CD14-positive monocyte (primary cell): ENCODE data around the gene MYL3. TPM values are rescaled to one million over a fixed set of nuclear protein-coding genes. Genes with fewer than 3 reads are reported as not detected.

Experiments used
- DNase-seq, 3 donors: peaks; one replicate each; pipeline ENCODE4 v3.0.0-alpha.2; 2011 to 2022
- H2AFZ ChIP-seq: 2 replicates; pipeline ENCODE4 v1.6.0; 2012; ENCODE audit warnings: mild to moderate bottlenecking, low read depth, low read length, inconsistent platforms; ENCODE audit not compliant: insufficient read depth, poor library complexity, severe bottlenecking
- H3K27ac ChIP-seq, 2 donors: 1 replicate in 1 of 2; 2 replicates in 1 of 2; pipeline ENCODE4 v1.5.1; 2012 to 2013; ENCODE audit warnings: low read length in 2 of 2, control low read depth in 1 of 2, inconsistent platforms in 1 of 2, low read depth in 1 of 2, mild to moderate bottlenecking in 1 of 2
- H3K27me3 ChIP-seq, 2 donors: one replicate each; pipeline versions ENCODE4 v1.6.0 to v1.6.1; 2011 to 2013; ENCODE audit warnings: low read length in 2 of 2; ENCODE audit not compliant: control insufficient read depth in 2 of 2, insufficient read depth in 2 of 2
- H3K36me3 ChIP-seq, 2 donors: replicated peaks in 1 of 2; 1 replicate in 1 of 2; 2 replicates in 1 of 2; pipeline versions ENCODE4 v1.5.1 to v1.6.1; 2012 to 2013; ENCODE audit warnings: low read length in 2 of 2, control low read depth in 1 of 2, inconsistent platforms in 1 of 2, mild to moderate bottlenecking in 1 of 2; ENCODE audit not compliant: insufficient read depth in 2 of 2, control insufficient read depth in 1 of 2
- H3K4me1 ChIP-seq, 2 donors: 1 replicate in 1 of 2; 2 replicates in 1 of 2; pipeline versions ENCODE4 v1.5.1 to v1.6.1; 2012 to 2013; ENCODE audit warnings: low read length in 2 of 2, control low read depth in 1 of 2, inconsistent platforms in 1 of 2, mild to moderate bottlenecking in 1 of 2, moderate library complexity in 1 of 2; ENCODE audit not compliant: insufficient read depth in 2 of 2, control insufficient read depth in 1 of 2
- H3K4me2 ChIP-seq: replicated peaks from 2 replicates; pipeline ENCODE3; 2012; ENCODE audit warnings: low read length, moderate library complexity, mild to moderate bottlenecking; ENCODE audit not compliant: poor library complexity, severe bottlenecking; ENCODE audit errors: extremely low read depth
- H3K4me3 ChIP-seq, 3 experiments: fragments of 200-600 bp in 1 of 3; sonication (generic) in 1 of 3; replicated peaks in 1 of 3; 1 replicate in 2 of 3; 2 replicates in 1 of 3; pipeline ENCODE4 v1.5.1; 2011 to 2013; ENCODE audit warnings: low read length in 3 of 3, mild to moderate bottlenecking in 3 of 3, control low read depth in 2 of 3, low read depth in 2 of 3, inconsistent platforms in 1 of 3, moderate library complexity in 1 of 3
- H3K79me2 ChIP-seq: 2 replicates; pipeline ENCODE4 v1.6.0; 2012; ENCODE audit warnings: mild to moderate bottlenecking, control low read depth, inconsistent platforms, low read length, moderate library complexity; ENCODE audit not compliant: insufficient read depth
- H3K9ac ChIP-seq: 2 replicates; pipeline ENCODE4 v1.6.0; 2017; ENCODE audit warnings: low read length, mild to moderate bottlenecking; ENCODE audit not compliant: insufficient read depth, poor library complexity, severe bottlenecking
- H3K9me3 ChIP-seq, 2 donors: replicated peaks in 1 of 2; 1 replicate in 1 of 2; 2 replicates in 1 of 2; pipeline versions ENCODE4 v1.5.1 to v1.6.1; 2012 to 2013; ENCODE audit warnings: low read length in 2 of 2, control low read depth in 1 of 2; ENCODE audit not compliant: control insufficient read depth in 1 of 2, insufficient read depth in 1 of 2
- H4K20me1 ChIP-seq: 2 replicates; pipeline ENCODE4 v1.6.0; 2012; ENCODE audit warnings: mild to moderate bottlenecking, low read length, control low read depth, moderate library complexity; ENCODE audit not compliant: insufficient read depth
- H3K27ac Mint-ChIP-seq, 7 donors: one replicate each; pipeline ENCODE4 v1.8.0; 2020; ENCODE audit warnings: mild to moderate bottlenecking in 7 of 7, mixed read lengths in 7 of 7, moderate library complexity in 6 of 7, inconsistent platforms in 2 of 7
- H3K27me3 Mint-ChIP-seq, 3 donors: one replicate each; pipeline ENCODE4 v1.8.0; 2021 to 2022; ENCODE audit warnings: low read depth in 3 of 3, mild to moderate bottlenecking in 3 of 3, mixed read lengths in 3 of 3, moderate library complexity in 3 of 3, inconsistent platforms in 1 of 3
- H3K36me3 Mint-ChIP-seq, 2 donors: one replicate each; pipeline ENCODE4 v1.8.0; 2020; ENCODE audit warnings: mixed read lengths in 2 of 2, inconsistent platforms in 1 of 2, mild to moderate bottlenecking in 1 of 2
- H3K4me1 Mint-ChIP-seq: one replicate; pipeline ENCODE4 v1.8.0; 2020; ENCODE audit warnings: mild to moderate bottlenecking, mixed read lengths
- H3K4me3 Mint-ChIP-seq, 2 donors: one replicate each; pipeline ENCODE4 v1.8.0; 2020; ENCODE audit warnings: mild to moderate bottlenecking in 2 of 2, mixed read lengths in 2 of 2, moderate library complexity in 1 of 2
- H3K9me3 Mint-ChIP-seq, 7 donors: one replicate each; pipeline ENCODE4 v1.8.0; 2020 to 2022; ENCODE audit warnings: mixed read lengths in 7 of 7, mild to moderate bottlenecking in 6 of 7, moderate library complexity in 6 of 7, inconsistent platforms in 2 of 7
- CTCF ChIP-seq: fragments of 200-600 bp; IDR thresholded peaks from one replicate; pipeline ENCODE4 v1.8.0; 2022; ENCODE audit warnings: antibody characterized with exemption, mild to moderate bottlenecking
- WGBS: methylation state at CpG from one replicate; pipeline ENCODE4 v1.1.5; 2013; ENCODE audit warnings: missing lambda C conversion rate; ENCODE audit not compliant: insufficient coverage; 5-methylcytosine and 5-hydroxymethylcytosine counted together
- intact Hi-C, 2 donors: fragments of 100-400 bp; cut with micrococcal nuclease; formaldehyde crosslinking; loops; one replicate each; pipeline versions ENCODE4 v1.15.0 to v1.15.1; 2023
- polyA plus RNA-seq, 3 donors: library from polyadenylated mRNA; depleted of rRNA in 1 of 3; unstranded in 2 of 3; stranded (reverse) in 1 of 3; fragments of 300-500 nt in 2 of 3; fragments of >200 nt in 1 of 3; fragmentation: Illumina TruSeq in 2 of 3; gene quantifications; 1 replicate in 2 of 3; 2 replicates in 1 of 3; pipeline ENCODE4 v1.2.3, GENCODE V29; 2012 to 2021

The MYL3 gene
- polyA plus RNA-seq, 3 donors = not detected

- Histone ChIP-seq H3K27ac (no peak overlapping the region), H3K36me3 (no peaks in the 10 kb centered on the region), H3K4me1 (peaks cover 14 to 16% of the 10 kb centered on the region in 2 donors), H2AFZ (peak overlapping the region; percentile 63), H4K20me1 (no peaks in the 10 kb centered on the region), H3K27me3 (no peaks in the 10 kb centered on the region), H3K9me3 (no peaks in the 10 kb centered on the region), H3K4me2 (peak overlapping the region; percentile 18), H3K9ac (peak overlapping the region; percentile 15), H3K4me3 (no peak overlapping the region), H3K79me2 (no peaks in the 10 kb centered on the region)
- peak overlapping the region in 1 of 2 donors; percentile 69 for H3K4me3 Mint-ChIP-seq
- H3K36me3 Mint-ChIP-seq = no peaks in the 10 kb centered on the region
- H3K27me3 Mint-ChIP-seq = peaks cover 2 to 5% (median 2%) of the 10 kb centered on the region in 3 donors
- H3K4me1 Mint-ChIP-seq = peaks cover 18% of the 10 kb centered on the region
- no peak for TF ChIP-seq CTCF
- peak overlapping the region in 1 of 7 donors; percentile 41 for H3K27ac Mint-ChIP-seq
- peak in 1 of 3 donors; percentile 10 for DNase-seq
- WGBS = 26% methylated on average over 6 of the region's 12 CpGs
- H3K9me3 Mint-ChIP-seq = no peaks in the 10 kb centered on the region
- intact Hi-C loops = loop anchor here (5.0 to 10.0 kb wide), 2 partner anchors 42 to 450 kb away; no protein-coding TSS in a partner anchor
Measured at GRCh38 chr3:46865031-46865507, 1.8 kb upstream of the MYL3 start.

GRCh38 chr3:46864061-46864881 lies 1.0 kb upstream of the MYL3 start:
- Histone ChIP-seq H3K27ac (no peak overlapping the region), H3K4me3 (no peak overlapping the region), H3K4me2 (no peak overlapping the region), H3K79me2 (no peaks in the 10 kb centered on the region), H3K36me3 (no peaks in the 10 kb centered on the region), H2AFZ (peak overlapping the region; percentile 63), H3K4me1 (peaks cover 14 to 16% of the 10 kb centered on the region in 2 donors), H3K9me3 (no peaks in the 10 kb centered on the region), H3K9ac (peak overlapping the region; percentile 15), H4K20me1 (no peaks in the 10 kb centered on the region), H3K27me3 (no peaks in the 10 kb centered on the region)
- Mint-ChIP-seq H3K27me3 (peaks cover 1 to 5% (median 2%) of the 10 kb centered on the region in 3 donors), H3K9me3 (no peaks in the 10 kb centered on the region), H3K36me3 (no peaks in the 10 kb centered on the region), H3K4me3 (no peak overlapping the region), H3K4me1 (peaks cover 18% of the 10 kb centered on the region), H3K27ac (no peak overlapping the region)
- intact Hi-C loops = loop anchor here in 1 of 2 donors (10.0 kb wide), 1 partner anchor 451 kb away; no protein-coding TSS in a partner anchor
- DNase-seq = no peak
- no peak for TF ChIP-seq CTCF
- 83% methylated on average over 9 of the region's 10 CpGs for WGBS
